Endothelial cell of umbilical vein (primary cell): Measurements from ENCODE around the gene INTS12. TPM values are rescaled to one million over a fixed set of nuclear protein-coding genes. Genes with fewer than 3 reads are reported as not detected.

Source experiments
- BruUV-seq: library from RNA; stranded (reverse); fragments of 400-500 nt; replicated peaks from 2 replicates; lab custom pipeline; 2021; lab: Mats Ljungman, UMichigan
- CTCF ChIA-PET: fragments of 300-600, 350-600 bp; sonication (Branson Sonifier 250); formaldehyde crosslinking; loops from one replicate; lab custom pipeline; 2021; ENCODE audit warnings: antibody characterized with exemption, inconsistent platforms; lab: Charles Lee
- POLR2A ChIA-PET: fragments of 300-600, 350-600 bp; sonication (Branson Sonifier 250); formaldehyde crosslinking; loops from one replicate; lab custom pipeline; 2021; ENCODE audit warnings: antibody characterized with exemption, inconsistent platforms; lab: Charles Lee
- DNase-seq: peaks from one replicate; pipeline ENCODE4 v3.0.0-alpha.2; 2011; ENCODE audit warnings: low read depth, low spot score
- FAIRE-seq: peaks from 2 replicates; lab custom pipeline; 2011; peaks lifted over from hg19 to GRCh38; lab: Jason Lieb, UNC
- H2AFZ ChIP-seq: 2 replicates; pipeline ENCODE4 v1.6.0; 2012; ENCODE audit warnings: low read depth, low read length, control low read depth, inconsistent platforms
- H3K27ac ChIP-seq: 2 replicates; pipeline ENCODE4 v1.5.1; 2011; ENCODE audit warnings: low read depth, mild to moderate bottlenecking, control low read depth, low read length, moderate library complexity; ENCODE audit not compliant: insufficient read depth
- H3K27me3 ChIP-seq, 2 experiments: 2 replicates each; pipeline versions ENCODE4 v1.6.0 to v1.6.1; 2011; ENCODE audit warnings: low read length in 2 of 2, mixed read lengths in 1 of 2; ENCODE audit not compliant: control insufficient read depth in 2 of 2, insufficient read depth in 2 of 2
- H3K36me3 ChIP-seq, 2 experiments: 2 replicates in 1 of 2; 3 replicates in 1 of 2; pipeline ENCODE4 v1.5.1; 2011; ENCODE audit warnings: low read length in 2 of 2, mild to moderate bottlenecking in 1 of 2, moderate library complexity in 1 of 2; ENCODE audit not compliant: control insufficient read depth in 2 of 2, insufficient read depth in 2 of 2; ENCODE audit errors: extremely low read depth in 1 of 2
- H3K4me1 ChIP-seq: 3 replicates; pipeline ENCODE4 v1.5.1; 2011; ENCODE audit warnings: mild to moderate bottlenecking, low read length; ENCODE audit not compliant: control insufficient read depth, insufficient read depth; ENCODE audit errors: extremely low read depth
- H3K4me2 ChIP-seq: 2 replicates; pipeline ENCODE4 v1.6.1; 2011; ENCODE audit warnings: low read length, control low read depth, mixed read lengths; ENCODE audit not compliant: insufficient read depth
- H3K4me3 ChIP-seq, 3 experiments: fragments of 200-600 bp in 1 of 3; sonication (generic), shearing (Covaris generic) in 1 of 3; replicated peaks in 1 of 3; 2 replicates each; pipeline ENCODE4 v1.5.1; 2011 to 2016; ENCODE audit warnings: control low read depth in 3 of 3, low read length in 3 of 3, mild to moderate bottlenecking in 2 of 3, inconsistent platforms in 1 of 3, low read depth in 1 of 3, moderate library complexity in 1 of 3; ENCODE audit not compliant: insufficient read depth in 1 of 3
- H3K79me2 ChIP-seq: 2 replicates; pipeline ENCODE4 v1.6.0; 2012; ENCODE audit warnings: low read length, inconsistent platforms; ENCODE audit not compliant: control insufficient read depth, insufficient read depth
- H3K9ac ChIP-seq: replicated peaks from 2 replicates; pipeline ENCODE3; 2011; ENCODE audit warnings: low read length, control low read depth; ENCODE audit not compliant: insufficient read depth; ENCODE audit errors: extremely low read depth
- H3K9me1 ChIP-seq: replicated peaks from 3 replicates; pipeline ENCODE4 v1.6.0; 2011; ENCODE audit warnings: mild to moderate bottlenecking, low read length; ENCODE audit not compliant: control insufficient read depth, insufficient read depth; ENCODE audit errors: extremely low read depth
- H3K9me3 ChIP-seq: replicated peaks from 2 replicates; pipeline ENCODE4 v1.5.1; 2012; ENCODE audit warnings: low read length, inconsistent platforms; ENCODE audit not compliant: control insufficient read depth, insufficient read depth
- H4K20me1 ChIP-seq: replicated peaks from 2 replicates; pipeline ENCODE3; 2011; ENCODE audit warnings: mild to moderate bottlenecking, low read length; ENCODE audit not compliant: control insufficient read depth, insufficient read depth; ENCODE audit errors: extremely low read depth
- CTCF ChIP-seq, 2 donors: IDR thresholded peaks; 1 replicate in 1 of 2; 2 replicates in 1 of 2; pipeline ENCODE4 v1.5.1; 2011; ENCODE audit warnings: low read length in 2 of 2, mild to moderate bottlenecking in 2 of 2, moderate library complexity in 2 of 2, control low read depth in 1 of 2, inconsistent platforms in 1 of 2, low read depth in 1 of 2; ENCODE audit not compliant: insufficient read depth in 1 of 2; ENCODE audit errors: extremely low read depth in 1 of 2
- EZH2 ChIP-seq: IDR thresholded peaks from 2 replicates; pipeline ENCODE4 v1.6.1; 2012; ENCODE audit warnings: borderline replicate concordance, low read depth, mild to moderate bottlenecking, moderate library complexity, low read length, inconsistent platforms; ENCODE audit not compliant: severe bottlenecking
- FOS ChIP-seq: IDR thresholded peaks from 2 replicates; pipeline ENCODE4 v1.6.1; 2011; ENCODE audit warnings: mild to moderate bottlenecking, low read length, moderate library complexity, borderline replicate concordance; ENCODE audit not compliant: insufficient read depth
- GATA2 ChIP-seq: IDR thresholded peaks from 2 replicates; pipeline ENCODE4 v1.7.0; 2011; ENCODE audit warnings: low read depth, mild to moderate bottlenecking, moderate library complexity, mixed read lengths, low read length; ENCODE audit not compliant: insufficient read length, insufficient read depth
- JUN ChIP-seq: IDR thresholded peaks from 2 replicates; pipeline ENCODE4 v1.6.1; 2011; ENCODE audit warnings: borderline replicate concordance, low read depth; ENCODE audit not compliant: insufficient read length, insufficient read depth
- MYC ChIP-seq: IDR thresholded peaks from one replicate; pipeline ENCODE4 v1.6.1; 2011; ENCODE audit warnings: mild to moderate bottlenecking, low read depth, low read length
- POLR2A ChIP-seq: IDR thresholded peaks from 2 replicates; pipeline ENCODE4 v1.6.1; 2012; ENCODE audit warnings: low read depth, mild to moderate bottlenecking, control low read depth, low read length
- POLR2AphosphoS5 ChIP-seq: IDR thresholded peaks from 2 replicates; pipeline ENCODE4 v1.6.1; 2012; ENCODE audit warnings: low read depth, mild to moderate bottlenecking, control low read depth, low read length, moderate library complexity; ENCODE audit not compliant: insufficient read depth
- dilution Hi-C: fragments of 300-500 bp; cut with MboI; formaldehyde crosslinking; loops from one replicate; pipeline ENCODE4 v1.15.0; 2019; ENCODE audit warnings: low sequenced_read_pairs; ENCODE audit not compliant: extremely low pct_ligation_motif_present
- intact Hi-C: fragments of 100-400 bp; cut with micrococcal nuclease; formaldehyde crosslinking; loops from one replicate; pipeline ENCODE4 v1.10.0; 2022
- polyA plus RNA-seq, 4 experiments: library from polyadenylated mRNA; depleted of rRNA in 3 of 4; stranded (reverse) in 3 of 4; unstranded in 1 of 4; fragments of >200 nt; gene quantifications; 2 replicates each; pipeline versions ENCODE4 v1.2.1 to v1.2.3, GENCODE V29; 2011 to 2012; ENCODE audit warnings: missing spikeins in 1 of 4
- total RNA-seq: library from RNA; stranded (reverse); gene quantifications from 2 replicates; pipeline ENCODE4 v1.2.3, GENCODE V29; 2021
- TF ChIP-seq, protein P1 (sequence below): IDR thresholded peaks from 2 replicates; pipeline ENCODE4 v1.6.1; 2011; ENCODE audit not compliant: insufficient read depth, insufficient read length

INTS12 gene
- total and polyA plus RNA-seq, 2 donors (not counting 3 experiments of a cell fraction or from before 2014, with no cell fraction given): 19.7 to 20.9 TPM

DNA sequence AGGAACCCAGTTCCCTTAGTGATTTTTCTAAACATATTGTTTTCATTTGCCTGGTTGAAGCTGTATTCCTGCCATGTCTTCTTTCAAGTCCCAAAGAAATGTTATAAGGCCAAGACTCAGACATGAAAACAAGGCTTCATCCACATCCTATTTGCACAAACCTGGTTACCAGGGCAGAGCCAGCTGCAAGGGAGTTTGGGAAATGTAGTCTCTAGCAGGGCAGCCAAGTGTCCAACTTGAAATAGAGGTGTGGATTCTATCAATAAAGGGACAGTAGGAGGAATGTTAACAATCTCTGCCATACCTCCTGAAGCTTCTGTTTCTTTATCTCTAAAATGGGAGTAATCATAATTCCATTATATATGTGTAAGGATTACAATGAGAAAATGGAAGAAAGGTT, 56.6 kb downstream of the INTS12 start:
- no peak for FAIRE-seq
- dilution Hi-C loops: no loop called here
- no peak overlapping the region for H2AFZ ChIP-seq

More for the DNA sequence above, 56.6 kb downstream of the INTS12 start:
- no peaks in the 10 kb centered on the region for H4K20me1 ChIP-seq
- peaks cover 5 to 7% of the 10 kb centered on the region in 2 experiments for H3K27me3 ChIP-seq
- no peaks in the 10 kb centered on the region for H3K4me1 ChIP-seq
- H3K9ac ChIP-seq: no peak overlapping the region
- no peak for DNase-seq
- H3K4me3 ChIP-seq: no peak overlapping the region
- intact Hi-C loops: no loop called here
- H3K9me1 ChIP-seq: no peaks in the 10 kb centered on the region
- no TSS peak for BruUV-seq
- POLR2A ChIA-PET: no interaction called here
- TF ChIP-seq CTCF (IDR thresholded peaks at IDR 0.05; ENCODE audit: extremely low read depth in 1 of 2, insufficient read depth in 1 of 2, low read depth in 1 of 2, low read length in 2 of 2) (no peak), EZH2 (no peak), POLR2A (no peak), JUN (no peak), MYC (no peak), GATA2 (no peak), FOS (no peak), POLR2AphosphoS5 (no peak)
- TF ChIP-seq, protein P1, sequence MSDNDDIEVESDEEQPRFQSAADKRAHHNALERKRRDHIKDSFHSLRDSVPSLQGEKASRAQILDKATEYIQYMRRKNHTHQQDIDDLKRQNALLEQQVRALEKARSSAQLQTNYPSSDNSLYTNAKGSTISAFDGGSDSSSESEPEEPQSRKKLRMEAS: no peak
- no peaks in the 10 kb centered on the region for H3K36me3 ChIP-seq
- no peak overlapping the region for H3K4me2 ChIP-seq
- H3K9me3 ChIP-seq: no peaks in the 10 kb centered on the region
- CTCF ChIA-PET: interaction anchor here (1.3 kb wide), 1 partner anchor 20 kb away, joined by 3 read pairs; no protein-coding TSS in a partner anchor
- no peak overlapping the region for H3K27ac ChIP-seq
- H3K79me2 ChIP-seq: no peaks in the 10 kb centered on the region
